HS-5 (cell line): ENCODE measurements around the gene ADI1.

ENCODE experiments used
- DNase-seq: peaks from one replicate; pipeline ENCODE4 v3.0.0-alpha.2; 2012; ENCODE audit warnings: low read depth

Gene ADI1

GRCh38 chr2:3480352-3481010 lies 38.9 kb downstream of the ADI1 start:
- no peak for DNase-seq

GRCh38 chr2:3479430-3480320 lies 39.7 kb downstream of the ADI1 start:
- no peak for DNase-seq

GRCh38 chr2:3478846-3479385 lies 40.4 kb downstream of the ADI1 start:
- no peak for DNase-seq

GRCh38 chr2:3476985-3477327 lies 42.4 kb downstream of the ADI1 start:
- DNase-seq = no peak

GRCh38 chr2:3476321-3476984 lies 42.9 kb downstream of the ADI1 start:
- no peak for DNase-seq

- DNase-seq = no peak
Measured at GRCh38 chr2:3475771-3476170, 43.6 kb downstream of the ADI1 start.

- DNase-seq = no peak
Measured at GRCh38 chr2:3472966-3473365, 46.4 kb downstream of the ADI1 start.

GRCh38 chr2:3472296-3472695 lies 47.0 kb downstream of the ADI1 start:
- no peak for DNase-seq

- DNase-seq = no peak
Measured at GRCh38 chr2:3470856-3471737, 48.2 kb downstream of the ADI1 start.

- no peak for DNase-seq
Measured at GRCh38 chr2:3470166-3470651, 49.1 kb downstream of the ADI1 start.

GRCh38 chr2:3469486-3469885 lies 49.8 kb downstream of the ADI1 start:
- no peak for DNase-seq

- DNase-seq = no peak
Measured at GRCh38 chr2:3468296-3468988, 50.9 kb downstream of the ADI1 start.

- DNase-seq = no peak
Measured at GRCh38 chr2:3467654-3468053, 51.7 kb downstream of the ADI1 start.

GRCh38 chr2:3466966-3467365 lies 52.4 kb downstream of the ADI1 start:
- DNase-seq = no peak

GRCh38 chr2:3466482-3466863 lies 52.9 kb downstream of the ADI1 start:
- DNase-seq = no peak

- peak; percentile 84 for DNase-seq
Measured at GRCh38 chr2:3465844-3466481, 53.4 kb downstream of the ADI1 start.

- no peak for DNase-seq
Measured at GRCh38 chr2:3465328-3465727, 54.0 kb downstream of the ADI1 start.

- no peak for DNase-seq
Measured at GRCh38 chr2:3464401-3465005, 54.8 kb downstream of the ADI1 start.

GRCh38 chr2:3463944-3464343 lies 55.4 kb downstream of the ADI1 start:
- DNase-seq = no peak

GRCh38 chr2:3463186-3463835 lies 56.0 kb downstream of the ADI1 start:
- no peak for DNase-seq
